ENCODE results near the gene MED25.

DNA sequence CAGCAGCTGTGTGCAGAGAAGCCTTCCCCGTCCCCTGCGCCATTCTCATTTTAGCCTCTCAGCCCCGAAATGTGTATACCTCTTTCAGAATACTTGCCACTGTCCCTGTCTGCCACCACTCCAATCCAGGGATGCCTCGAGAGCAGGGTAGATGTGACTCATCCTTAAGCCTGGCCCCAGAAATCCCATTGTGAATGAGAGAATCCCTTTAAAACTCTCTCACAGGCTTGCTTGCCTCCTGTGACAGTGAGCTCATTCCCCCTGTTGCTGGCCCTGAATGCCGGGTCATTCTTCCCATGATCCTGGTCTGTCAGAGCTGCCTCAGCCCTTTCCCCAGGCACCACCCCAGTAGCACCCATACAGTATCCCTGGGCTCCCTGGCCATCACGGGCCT lies 41.7 kb upstream of the MED25 start:
- TF ChIP-seq, protein P1, sequence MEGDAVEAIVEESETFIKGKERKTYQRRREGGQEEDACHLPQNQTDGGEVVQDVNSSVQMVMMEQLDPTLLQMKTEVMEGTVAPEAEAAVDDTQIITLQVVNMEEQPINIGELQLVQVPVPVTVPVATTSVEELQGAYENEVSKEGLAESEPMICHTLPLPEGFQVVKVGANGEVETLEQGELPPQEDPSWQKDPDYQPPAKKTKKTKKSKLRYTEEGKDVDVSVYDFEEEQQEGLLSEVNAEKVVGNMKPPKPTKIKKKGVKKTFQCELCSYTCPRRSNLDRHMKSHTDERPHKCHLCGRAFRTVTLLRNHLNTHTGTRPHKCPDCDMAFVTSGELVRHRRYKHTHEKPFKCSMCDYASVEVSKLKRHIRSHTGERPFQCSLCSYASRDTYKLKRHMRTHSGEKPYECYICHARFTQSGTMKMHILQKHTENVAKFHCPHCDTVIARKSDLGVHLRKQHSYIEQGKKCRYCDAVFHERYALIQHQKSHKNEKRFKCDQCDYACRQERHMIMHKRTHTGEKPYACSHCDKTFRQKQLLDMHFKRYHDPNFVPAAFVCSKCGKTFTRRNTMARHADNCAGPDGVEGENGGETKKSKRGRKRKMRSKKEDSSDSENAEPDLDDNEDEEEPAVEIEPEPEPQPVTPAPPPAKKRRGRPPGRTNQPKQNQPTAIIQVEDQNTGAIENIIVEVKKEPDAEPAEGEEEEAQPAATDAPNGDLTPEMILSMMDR (conservative IDR thresholded peaks at IDR 0.05; ENCODE audit: low read depth in 2 of 2) = no peak
- TF ChIP-seq EZH2 (IDR thresholded peaks at IDR 0.05; ENCODE audit: low read depth, unreplicated experiment) (no peak), POLR2AphosphoS5 (IDR thresholded peaks at IDR 0.05; ENCODE audit: low read depth) (no peak), EZH2phosphoT487 (IDR thresholded peaks at IDR 0.05; ENCODE audit: unreplicated experiment) (no peak), NANOG (IDR thresholded peaks at IDR 0.05; ENCODE audit: borderline replicate concordance) (no peak), JUNB (IDR thresholded peaks at IDR 0.05; ENCODE audit: unreplicated experiment) (no peak), CREB1 (CRISPR knock-in tag; IDR thresholded peaks at IDR 0.05; ENCODE audit: low read depth) (no peak), ZNF331 (CRISPR knock-in tag; IDR thresholded peaks at IDR 0.05; ENCODE audit: low read depth) (no peak)
- TF ChIP-seq, protein P2, sequence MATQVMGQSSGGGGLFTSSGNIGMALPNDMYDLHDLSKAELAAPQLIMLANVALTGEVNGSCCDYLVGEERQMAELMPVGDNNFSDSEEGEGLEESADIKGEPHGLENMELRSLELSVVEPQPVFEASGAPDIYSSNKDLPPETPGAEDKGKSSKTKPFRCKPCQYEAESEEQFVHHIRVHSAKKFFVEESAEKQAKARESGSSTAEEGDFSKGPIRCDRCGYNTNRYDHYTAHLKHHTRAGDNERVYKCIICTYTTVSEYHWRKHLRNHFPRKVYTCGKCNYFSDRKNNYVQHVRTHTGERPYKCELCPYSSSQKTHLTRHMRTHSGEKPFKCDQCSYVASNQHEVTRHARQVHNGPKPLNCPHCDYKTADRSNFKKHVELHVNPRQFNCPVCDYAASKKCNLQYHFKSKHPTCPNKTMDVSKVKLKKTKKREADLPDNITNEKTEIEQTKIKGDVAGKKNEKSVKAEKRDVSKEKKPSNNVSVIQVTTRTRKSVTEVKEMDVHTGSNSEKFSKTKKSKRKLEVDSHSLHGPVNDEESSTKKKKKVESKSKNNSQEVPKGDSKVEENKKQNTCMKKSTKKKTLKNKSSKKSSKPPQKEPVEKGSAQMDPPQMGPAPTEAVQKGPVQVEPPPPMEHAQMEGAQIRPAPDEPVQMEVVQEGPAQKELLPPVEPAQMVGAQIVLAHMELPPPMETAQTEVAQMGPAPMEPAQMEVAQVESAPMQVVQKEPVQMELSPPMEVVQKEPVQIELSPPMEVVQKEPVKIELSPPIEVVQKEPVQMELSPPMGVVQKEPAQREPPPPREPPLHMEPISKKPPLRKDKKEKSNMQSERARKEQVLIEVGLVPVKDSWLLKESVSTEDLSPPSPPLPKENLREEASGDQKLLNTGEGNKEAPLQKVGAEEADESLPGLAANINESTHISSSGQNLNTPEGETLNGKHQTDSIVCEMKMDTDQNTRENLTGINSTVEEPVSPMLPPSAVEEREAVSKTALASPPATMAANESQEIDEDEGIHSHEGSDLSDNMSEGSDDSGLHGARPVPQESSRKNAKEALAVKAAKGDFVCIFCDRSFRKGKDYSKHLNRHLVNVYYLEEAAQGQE (IDR thresholded peaks at IDR 0.05; ENCODE audit: unreplicated experiment) = no peak
- TF ChIP-seq, protein P3, sequence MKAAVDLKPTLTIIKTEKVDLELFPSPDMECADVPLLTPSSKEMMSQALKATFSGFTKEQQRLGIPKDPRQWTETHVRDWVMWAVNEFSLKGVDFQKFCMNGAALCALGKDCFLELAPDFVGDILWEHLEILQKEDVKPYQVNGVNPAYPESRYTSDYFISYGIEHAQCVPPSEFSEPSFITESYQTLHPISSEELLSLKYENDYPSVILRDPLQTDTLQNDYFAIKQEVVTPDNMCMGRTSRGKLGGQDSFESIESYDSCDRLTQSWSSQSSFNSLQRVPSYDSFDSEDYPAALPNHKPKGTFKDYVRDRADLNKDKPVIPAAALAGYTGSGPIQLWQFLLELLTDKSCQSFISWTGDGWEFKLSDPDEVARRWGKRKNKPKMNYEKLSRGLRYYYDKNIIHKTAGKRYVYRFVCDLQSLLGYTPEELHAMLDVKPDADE (IDR thresholded peaks at IDR 0.05) = no peak

Data from GM23338 (cell line).